Measurements from ENCODE around the gene AAMP. TPM values are rescaled to one million over a fixed set of nuclear protein-coding genes. Genes with fewer than 3 reads are reported as not detected.

The AAMP gene
- total RNA-seq, 1 donor from 2014 or later, result 67.6 TPM

- DNase-seq (ENCODE audit: low spot score), result no peak
- Mint-ChIP-seq H3K4me3 (ENCODE audit: unreplicated experiment) (no peak overlapping the region), H3K27ac (ENCODE audit: unreplicated experiment) (peak overlapping the region; percentile 42), H3K27me3 (ENCODE audit: unreplicated experiment) (no peaks in the 10 kb centered on the region), H3K4me1 (ENCODE audit: unreplicated experiment) (no peaks in the 10 kb centered on the region), H3K36me3 (ENCODE audit: low read depth, unreplicated experiment) (peaks cover 63% of the 10 kb centered on the region), H3K9me3 (ENCODE audit: unreplicated experiment) (no peaks in the 10 kb centered on the region)
- no peak for TF ChIP-seq CTCF (IDR thresholded peaks at IDR 0.05; ENCODE audit: unreplicated experiment)
Measured at GRCh38 chr2:218235017-218235416, 34.9 kb downstream of the AAMP start.

- peaks cover 63% of the 10 kb centered on the region for H3K36me3 Mint-ChIP-seq (ENCODE audit: low read depth, unreplicated experiment)
- TF ChIP-seq CTCF (IDR thresholded peaks at IDR 0.05; ENCODE audit: unreplicated experiment), result no peak
Measured at GRCh38 chr2:218234521-218234920, 35.4 kb downstream of the AAMP start.

DNA sequence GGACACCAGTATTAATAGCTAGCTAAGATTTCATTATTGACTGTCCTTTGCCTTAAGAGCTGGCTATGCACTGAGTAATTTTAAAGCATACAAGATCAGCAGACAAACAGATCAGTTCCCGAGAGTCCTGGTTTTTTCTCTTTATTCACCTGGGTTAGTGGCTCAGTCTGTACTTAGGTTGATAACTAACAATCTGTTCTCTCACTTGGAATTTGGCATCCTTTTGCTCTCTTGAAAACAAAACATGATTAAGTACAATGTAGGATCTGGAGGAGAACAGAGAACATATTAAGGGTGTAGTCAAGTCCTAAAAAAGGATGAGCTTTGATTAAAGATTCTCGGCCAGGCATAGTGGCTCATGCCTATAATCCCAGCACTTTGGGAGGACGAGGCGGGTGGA lies 36.4 kb downstream of the AAMP start:
- peaks cover 62% of the 10 kb centered on the region for H3K36me3 Mint-ChIP-seq (ENCODE audit: low read depth, unreplicated experiment)
- no peak for TF ChIP-seq CTCF (IDR thresholded peaks at IDR 0.05; ENCODE audit: unreplicated experiment)
- H3K4me3 Mint-ChIP-seq (ENCODE audit: unreplicated experiment), result no peak overlapping the region
- H3K27me3 Mint-ChIP-seq (ENCODE audit: unreplicated experiment), result no peaks in the 10 kb centered on the region
- no peak overlapping the region for H3K27ac Mint-ChIP-seq (ENCODE audit: unreplicated experiment)
- DNase-seq (ENCODE audit: low spot score), result no peak
- H3K9me3 Mint-ChIP-seq (ENCODE audit: unreplicated experiment), result no peaks in the 10 kb centered on the region
- peaks cover 4% of the 10 kb centered on the region for H3K4me1 Mint-ChIP-seq (ENCODE audit: unreplicated experiment)

More at GRCh38 chr2:218234521-218234920, 35.4 kb downstream of the AAMP start:
- Mint-ChIP-seq H3K27me3 (ENCODE audit: unreplicated experiment) (no peaks in the 10 kb centered on the region), H3K27ac (ENCODE audit: unreplicated experiment) (no peak overlapping the region), H3K9me3 (ENCODE audit: unreplicated experiment) (no peaks in the 10 kb centered on the region), H3K4me3 (ENCODE audit: unreplicated experiment) (no peak overlapping the region), H3K4me1 (ENCODE audit: unreplicated experiment) (no peaks in the 10 kb centered on the region)
- DNase-seq (ENCODE audit: low spot score), result no peak

DNA sequence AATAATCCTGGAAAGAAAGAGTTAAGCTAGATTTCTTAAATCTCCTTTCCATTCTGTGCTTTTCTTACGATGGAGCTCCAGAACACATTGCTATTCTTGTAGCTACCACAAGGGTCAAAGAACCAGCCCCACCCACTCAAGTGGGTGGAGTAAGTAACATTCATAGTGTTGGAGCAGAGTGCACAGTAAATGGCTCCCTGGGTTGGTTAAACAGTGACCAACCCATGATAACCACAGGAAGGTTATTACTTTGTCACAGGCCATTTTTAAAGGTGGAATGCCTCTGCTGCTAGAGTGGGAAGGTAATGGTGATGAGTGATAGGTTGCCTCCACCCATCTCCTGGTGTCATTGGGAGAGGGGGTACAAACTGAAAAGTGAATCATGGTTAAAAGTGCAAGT lies 39.1 kb downstream of the AAMP start:
- H3K36me3 Mint-ChIP-seq (ENCODE audit: low read depth, unreplicated experiment), result peaks cover 60% of the 10 kb centered on the region
- peak; percentile 54 for TF ChIP-seq CTCF (IDR thresholded peaks at IDR 0.05; ENCODE audit: unreplicated experiment)
- H3K27me3 Mint-ChIP-seq (ENCODE audit: unreplicated experiment), result no peaks in the 10 kb centered on the region
- H3K27ac Mint-ChIP-seq (ENCODE audit: unreplicated experiment), result no peak overlapping the region
- H3K4me3 Mint-ChIP-seq (ENCODE audit: unreplicated experiment), result peak overlapping the region; percentile 74
- no peaks in the 10 kb centered on the region for H3K9me3 Mint-ChIP-seq (ENCODE audit: unreplicated experiment)
- peaks cover 5% of the 10 kb centered on the region for H3K4me1 Mint-ChIP-seq (ENCODE audit: unreplicated experiment)
- no peak for DNase-seq (ENCODE audit: low spot score)

DNA sequence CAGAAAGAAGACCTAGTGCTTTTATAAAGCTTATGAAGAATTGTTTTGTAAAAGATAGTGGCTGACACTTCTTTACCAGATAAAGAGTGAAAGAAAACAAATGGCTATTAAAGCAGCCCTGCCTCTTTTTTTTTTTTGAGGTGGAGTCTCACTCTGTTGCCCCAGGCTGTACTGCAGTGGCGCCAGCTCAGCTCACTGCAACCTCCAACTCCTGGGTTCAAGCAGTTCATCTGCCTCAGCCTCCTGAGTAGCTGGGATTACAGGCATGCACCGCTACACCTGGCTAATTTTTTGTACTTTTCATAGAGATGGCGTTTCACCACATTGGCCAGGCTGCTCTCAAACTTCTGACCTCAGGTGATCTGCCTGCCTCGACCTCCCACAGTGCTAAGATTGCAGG lies 40.1 kb downstream of the AAMP start:
- no peak for DNase-seq (ENCODE audit: low spot score)
- Mint-ChIP-seq H3K4me1 (ENCODE audit: unreplicated experiment) (peaks cover 8% of the 10 kb centered on the region), H3K27me3 (ENCODE audit: unreplicated experiment) (no peaks in the 10 kb centered on the region), H3K9me3 (ENCODE audit: unreplicated experiment) (no peaks in the 10 kb centered on the region), H3K27ac (ENCODE audit: unreplicated experiment) (no peak overlapping the region), H3K36me3 (ENCODE audit: low read depth, unreplicated experiment) (peaks cover 63% of the 10 kb centered on the region), H3K4me3 (ENCODE audit: unreplicated experiment) (no peak overlapping the region)
- TF ChIP-seq CTCF (IDR thresholded peaks at IDR 0.05; ENCODE audit: unreplicated experiment), result no peak

Measured in endothelial cell (in vitro differentiated cells).